HepG2 (cell line): ENCODE results near the gene IL17C. TPM values are rescaled to one million over a fixed set of nuclear protein-coding genes. Genes with fewer than 3 reads are reported as not detected.

Experiments
- BCL6 ChIP-seq: IDR thresholded peaks from 2 replicates; pipeline ENCODE4 v1.6.1; 2016; ENCODE audit warnings: missing genetic modification reagents, missing compliant biosample characterization
- CBX1 ChIP-seq: IDR thresholded peaks from one replicate; pipeline ENCODE4 v1.6.1; 2016; ENCODE audit warnings: antibody characterized with exemption, low read depth
- GPN1 ChIP-seq: sonication (generic); formaldehyde crosslinking; IDR thresholded peaks from 2 replicates; pipeline ENCODE4 v1.5.1; 2020; ENCODE audit warnings: missing genetic modification reagents, borderline replicate concordance
- HNF4A ChIP-seq: sonication (generic); formaldehyde crosslinking; IDR thresholded peaks from 2 replicates; pipeline ENCODE4 v1.4.0; 2020; ENCODE audit warnings: missing genetic modification reagents
- KDM2A ChIP-seq: sonication (generic); formaldehyde crosslinking; IDR thresholded peaks from 2 replicates; pipeline ENCODE4 v1.4.0; 2020; ENCODE audit warnings: low read depth, missing genetic modification reagents, borderline replicate concordance
- KMT2A ChIP-seq: sonication (generic); formaldehyde crosslinking; IDR thresholded peaks from 2 replicates; pipeline ENCODE4 v1.4.0; 2020; ENCODE audit warnings: missing genetic modification reagents
- MAFG ChIP-seq: sonication (generic); formaldehyde crosslinking; IDR thresholded peaks from 2 replicates; pipeline ENCODE4 v1.5.1; 2020; ENCODE audit warnings: mild to moderate bottlenecking, missing genetic modification reagents
- MAFK ChIP-seq, 2 experiments: IDR thresholded peaks in 1 of 2; conservative IDR thresholded peaks in 1 of 2; 2 replicates each; pipeline ENCODE4 v1.6.1; 2011; ENCODE audit warnings: improper control_type of control experiment in 2 of 2, low read length in 2 of 2
- TCF7L2 ChIP-seq: IDR thresholded peaks from 2 replicates; pipeline ENCODE4 v1.6.1; 2011; ENCODE audit warnings: mild to moderate bottlenecking, low read depth, low read length, moderate library complexity
- polyA plus RNA-seq, 8 experiments: library from polyadenylated mRNA; depleted of rRNA in 3 of 8; stranded (reverse) in 7 of 8; unstranded in 1 of 8; fragments of >200 nt; fragmentation: Illumina TruSeq in 4 of 8; extraction: Trizol in 4 of 8; gene quantifications; 2 replicates each; pipeline versions ENCODE4 v1.2.1 to v1.2.3, GENCODE V29; 2011 to 2016; ENCODE audit warnings: low read depth in 4 of 8, missing spikeins in 1 of 8, mixed read lengths in 1 of 8; ENCODE audit not compliant: insufficient read depth in 1 of 8
- total RNA-seq, 5 experiments: library from RNA; depleted of rRNA; stranded (reverse); fragments of >200 nt; fragmentation: Illumina TruSeq; extraction: Trizol; gene quantifications; 2 replicates each; pipeline ENCODE4 v1.2.3, GENCODE V29; 2016; ENCODE audit warnings: low read depth in 1 of 5
- TF ChIP-seq, protein P1 (sequence below): sonication (generic); formaldehyde crosslinking; IDR thresholded peaks from 2 replicates; pipeline ENCODE4 v1.4.0; 2020; ENCODE audit warnings: missing genetic modification reagents
- TF ChIP-seq, protein P2 (sequence below): sonication (generic); formaldehyde crosslinking; IDR thresholded peaks from 2 replicates; pipeline ENCODE4 v1.4.0; 2020; ENCODE audit warnings: missing genetic modification reagents, mild to moderate bottlenecking, borderline replicate concordance
- TF ChIP-seq, protein P3 (sequence below), 2 experiments: IDR thresholded peaks; 2 replicates each; pipeline ENCODE4 v1.6.1; 2011 to 2012; ENCODE audit warnings: low read length in 2 of 2, borderline replicate concordance in 1 of 2, low read depth in 1 of 2, mild to moderate bottlenecking in 1 of 2, moderate library complexity in 1 of 2
- TF ChIP-seq, protein P4 (sequence below): IDR thresholded peaks from 2 replicates; pipeline ENCODE4 v1.6.1; 2012; ENCODE audit warnings: inconsistent platforms

The IL17C gene
- total and polyA plus RNA-seq, 2 of the 13 experiments (the other 11 are each of a cell fraction or from before 2014, with no cell fraction given) = not detected

DNA sequence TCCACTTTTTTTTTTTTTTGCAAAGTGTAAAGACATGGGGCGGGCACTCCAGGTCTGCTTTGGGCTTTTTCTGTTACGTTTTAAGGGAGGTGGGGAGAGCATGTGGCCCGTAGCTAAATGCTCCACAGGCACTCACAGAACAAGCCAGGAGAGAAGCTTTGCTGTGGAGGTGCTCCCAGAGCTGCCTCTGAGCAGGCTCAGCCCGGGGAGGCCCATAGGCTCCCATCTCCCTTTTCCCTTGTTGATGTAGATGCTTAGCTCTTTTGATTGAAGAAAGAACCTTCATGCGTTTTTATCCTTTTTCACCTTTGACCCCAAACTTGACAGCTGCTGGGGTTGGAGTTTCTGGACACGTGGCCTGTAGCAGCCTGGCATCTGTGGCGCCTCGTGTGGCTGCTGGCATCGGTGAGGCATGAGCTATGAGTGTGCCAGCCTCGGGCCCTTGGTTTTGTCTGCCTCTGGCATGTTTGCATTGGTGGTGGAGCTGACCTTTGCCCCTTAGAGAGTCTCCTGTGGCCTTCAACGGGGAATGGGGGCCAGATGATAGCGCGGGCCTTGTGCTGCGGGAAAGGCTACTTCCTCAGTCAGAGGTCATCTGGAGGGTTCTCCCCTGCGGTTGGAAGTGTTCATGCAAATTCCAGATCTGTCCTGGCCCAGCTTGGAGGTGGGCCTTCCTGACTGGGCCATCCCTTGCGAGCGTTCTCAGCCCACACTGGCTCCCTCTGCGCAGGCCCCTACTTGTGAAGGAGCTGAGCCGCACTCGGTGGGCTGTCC lies 20.0 kb upstream of the IL17C start (continued):
- TF ChIP-seq, protein P1, sequence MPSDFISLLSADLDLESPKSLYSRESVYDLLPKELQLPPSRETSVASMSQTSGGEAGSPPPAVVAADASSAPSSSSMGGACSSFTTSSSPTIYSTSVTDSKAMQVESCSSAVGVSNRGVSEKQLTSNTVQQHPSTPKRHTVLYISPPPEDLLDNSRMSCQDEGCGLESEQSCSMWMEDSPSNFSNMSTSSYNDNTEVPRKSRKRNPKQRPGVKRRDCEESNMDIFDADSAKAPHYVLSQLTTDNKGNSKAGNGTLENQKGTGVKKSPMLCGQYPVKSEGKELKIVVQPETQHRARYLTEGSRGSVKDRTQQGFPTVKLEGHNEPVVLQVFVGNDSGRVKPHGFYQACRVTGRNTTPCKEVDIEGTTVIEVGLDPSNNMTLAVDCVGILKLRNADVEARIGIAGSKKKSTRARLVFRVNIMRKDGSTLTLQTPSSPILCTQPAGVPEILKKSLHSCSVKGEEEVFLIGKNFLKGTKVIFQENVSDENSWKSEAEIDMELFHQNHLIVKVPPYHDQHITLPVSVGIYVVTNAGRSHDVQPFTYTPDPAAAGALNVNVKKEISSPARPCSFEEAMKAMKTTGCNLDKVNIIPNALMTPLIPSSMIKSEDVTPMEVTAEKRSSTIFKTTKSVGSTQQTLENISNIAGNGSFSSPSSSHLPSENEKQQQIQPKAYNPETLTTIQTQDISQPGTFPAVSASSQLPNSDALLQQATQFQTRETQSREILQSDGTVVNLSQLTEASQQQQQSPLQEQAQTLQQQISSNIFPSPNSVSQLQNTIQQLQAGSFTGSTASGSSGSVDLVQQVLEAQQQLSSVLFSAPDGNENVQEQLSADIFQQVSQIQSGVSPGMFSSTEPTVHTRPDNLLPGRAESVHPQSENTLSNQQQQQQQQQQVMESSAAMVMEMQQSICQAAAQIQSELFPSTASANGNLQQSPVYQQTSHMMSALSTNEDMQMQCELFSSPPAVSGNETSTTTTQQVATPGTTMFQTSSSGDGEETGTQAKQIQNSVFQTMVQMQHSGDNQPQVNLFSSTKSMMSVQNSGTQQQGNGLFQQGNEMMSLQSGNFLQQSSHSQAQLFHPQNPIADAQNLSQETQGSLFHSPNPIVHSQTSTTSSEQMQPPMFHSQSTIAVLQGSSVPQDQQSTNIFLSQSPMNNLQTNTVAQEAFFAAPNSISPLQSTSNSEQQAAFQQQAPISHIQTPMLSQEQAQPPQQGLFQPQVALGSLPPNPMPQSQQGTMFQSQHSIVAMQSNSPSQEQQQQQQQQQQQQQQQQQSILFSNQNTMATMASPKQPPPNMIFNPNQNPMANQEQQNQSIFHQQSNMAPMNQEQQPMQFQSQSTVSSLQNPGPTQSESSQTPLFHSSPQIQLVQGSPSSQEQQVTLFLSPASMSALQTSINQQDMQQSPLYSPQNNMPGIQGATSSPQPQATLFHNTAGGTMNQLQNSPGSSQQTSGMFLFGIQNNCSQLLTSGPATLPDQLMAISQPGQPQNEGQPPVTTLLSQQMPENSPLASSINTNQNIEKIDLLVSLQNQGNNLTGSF = 0 out of 2 replicates have a peak, but pooled peaks have one; percentile 50
- TF ChIP-seq HNF4A (CRISPR knock-in tag) = peak; percentile 94
- TF ChIP-seq KDM2A = peak; percentile 50; the same call in 1 of the 2 replicates
- 0 out of 2 replicates have a peak, but pooled peaks have one; percentile 33 for TF ChIP-seq KMT2A
- TF ChIP-seq, protein P2, sequence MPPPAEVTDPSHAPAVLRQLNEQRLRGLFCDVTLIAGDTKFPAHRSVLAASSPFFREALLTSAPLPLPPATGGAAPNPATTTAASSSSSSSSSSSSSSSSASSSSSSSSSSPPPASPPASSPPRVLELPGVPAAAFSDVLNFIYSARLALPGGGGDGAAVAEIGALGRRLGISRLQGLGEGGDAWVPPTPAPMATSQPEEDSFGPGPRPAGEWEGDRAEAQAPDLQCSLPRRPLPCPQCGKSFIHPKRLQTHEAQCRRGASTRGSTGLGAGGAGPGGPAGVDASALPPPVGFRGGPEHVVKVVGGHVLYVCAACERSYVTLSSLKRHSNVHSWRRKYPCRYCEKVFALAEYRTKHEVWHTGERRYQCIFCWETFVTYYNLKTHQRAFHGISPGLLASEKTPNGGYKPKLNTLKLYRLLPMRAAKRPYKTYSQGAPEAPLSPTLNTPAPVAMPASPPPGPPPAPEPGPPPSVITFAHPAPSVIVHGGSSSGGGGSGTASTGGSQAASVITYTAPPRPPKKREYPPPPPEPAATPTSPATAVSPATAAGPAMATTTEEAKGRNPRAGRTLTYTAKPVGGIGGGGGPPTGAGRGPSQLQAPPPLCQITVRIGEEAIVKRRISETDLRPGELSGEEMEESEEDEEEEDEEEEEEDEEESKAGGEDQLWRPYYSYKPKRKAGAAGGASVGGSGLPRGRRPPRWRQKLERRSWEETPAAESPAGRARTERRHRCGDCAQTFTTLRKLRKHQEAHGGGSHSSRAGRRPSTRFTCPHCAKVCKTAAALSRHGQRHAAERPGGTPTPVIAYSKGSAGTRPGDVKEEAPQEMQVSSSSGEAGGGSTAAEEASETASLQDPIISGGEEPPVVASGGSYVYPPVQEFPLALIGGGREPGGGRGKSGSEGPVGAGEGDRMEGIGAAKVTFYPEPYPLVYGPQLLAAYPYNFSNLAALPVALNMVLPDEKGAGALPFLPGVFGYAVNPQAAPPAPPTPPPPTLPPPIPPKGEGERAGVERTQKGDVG (CRISPR knock-in tag) = peak; percentile 72; the same call in 1 of the 2 replicates
- TF ChIP-seq GPN1 = no peak; the same call in 1 of the 2 replicates
- TF ChIP-seq MAFK (conservative IDR thresholded peaks at IDR 0.05 in 1 of 2, IDR thresholded peaks at IDR 0.05 in 1 of 2; ENCODE audit: low read length in 2 of 2) = no peak
- TF ChIP-seq, protein P3, sequence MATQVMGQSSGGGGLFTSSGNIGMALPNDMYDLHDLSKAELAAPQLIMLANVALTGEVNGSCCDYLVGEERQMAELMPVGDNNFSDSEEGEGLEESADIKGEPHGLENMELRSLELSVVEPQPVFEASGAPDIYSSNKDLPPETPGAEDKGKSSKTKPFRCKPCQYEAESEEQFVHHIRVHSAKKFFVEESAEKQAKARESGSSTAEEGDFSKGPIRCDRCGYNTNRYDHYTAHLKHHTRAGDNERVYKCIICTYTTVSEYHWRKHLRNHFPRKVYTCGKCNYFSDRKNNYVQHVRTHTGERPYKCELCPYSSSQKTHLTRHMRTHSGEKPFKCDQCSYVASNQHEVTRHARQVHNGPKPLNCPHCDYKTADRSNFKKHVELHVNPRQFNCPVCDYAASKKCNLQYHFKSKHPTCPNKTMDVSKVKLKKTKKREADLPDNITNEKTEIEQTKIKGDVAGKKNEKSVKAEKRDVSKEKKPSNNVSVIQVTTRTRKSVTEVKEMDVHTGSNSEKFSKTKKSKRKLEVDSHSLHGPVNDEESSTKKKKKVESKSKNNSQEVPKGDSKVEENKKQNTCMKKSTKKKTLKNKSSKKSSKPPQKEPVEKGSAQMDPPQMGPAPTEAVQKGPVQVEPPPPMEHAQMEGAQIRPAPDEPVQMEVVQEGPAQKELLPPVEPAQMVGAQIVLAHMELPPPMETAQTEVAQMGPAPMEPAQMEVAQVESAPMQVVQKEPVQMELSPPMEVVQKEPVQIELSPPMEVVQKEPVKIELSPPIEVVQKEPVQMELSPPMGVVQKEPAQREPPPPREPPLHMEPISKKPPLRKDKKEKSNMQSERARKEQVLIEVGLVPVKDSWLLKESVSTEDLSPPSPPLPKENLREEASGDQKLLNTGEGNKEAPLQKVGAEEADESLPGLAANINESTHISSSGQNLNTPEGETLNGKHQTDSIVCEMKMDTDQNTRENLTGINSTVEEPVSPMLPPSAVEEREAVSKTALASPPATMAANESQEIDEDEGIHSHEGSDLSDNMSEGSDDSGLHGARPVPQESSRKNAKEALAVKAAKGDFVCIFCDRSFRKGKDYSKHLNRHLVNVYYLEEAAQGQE (IDR thresholded peaks at IDR 0.05; ENCODE audit: borderline replicate concordance in 1 of 2, low read depth in 1 of 2, low read length in 2 of 2) = 0 out of 4 replicates have a peak, but pooled peaks of 1 of the 2 experiments have one; percentile 20
- no peak for TF ChIP-seq MAFG (CRISPR knock-in tag)
- TF ChIP-seq, protein P4, sequence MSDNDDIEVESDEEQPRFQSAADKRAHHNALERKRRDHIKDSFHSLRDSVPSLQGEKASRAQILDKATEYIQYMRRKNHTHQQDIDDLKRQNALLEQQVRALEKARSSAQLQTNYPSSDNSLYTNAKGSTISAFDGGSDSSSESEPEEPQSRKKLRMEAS = peak; percentile 94
- TF ChIP-seq BCL6 = peak; percentile 36; the same call in 1 of the 2 replicates
- no peak for TF ChIP-seq CBX1
- no peak for TF ChIP-seq TCF7L2
